Measurements from ENCODE around the gene KCNH5.

The KCNH5 gene

GRCh38 chr14:62844546-62844945 is 200.7 kb downstream of the KCNH5 start:
- no peak overlapping the region for H3K9ac ChIP-seq (ENCODE audit: low read length)

DNA sequence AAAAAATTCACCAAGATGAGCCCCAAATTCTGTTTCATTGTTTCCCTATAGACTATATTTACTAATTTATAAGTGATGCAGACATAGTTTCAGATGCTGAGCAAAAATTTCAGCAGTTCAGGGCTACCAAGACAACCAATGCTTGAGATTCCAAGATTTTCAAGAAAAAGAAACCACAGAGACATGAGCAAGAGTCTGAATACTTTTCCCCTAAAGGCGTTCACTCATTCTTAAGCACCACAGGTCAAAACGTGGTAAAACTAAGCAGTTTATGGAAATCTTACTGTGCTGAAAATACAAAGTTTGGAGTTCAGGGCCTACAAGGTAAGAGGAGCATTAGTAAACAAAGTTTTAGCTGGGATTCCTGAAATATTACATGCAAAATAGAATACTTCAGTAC is 221.2 kb downstream of the KCNH5 start:
- Histone ChIP-seq H3K27me3 (ENCODE audit: low read length) (no peaks in the 10 kb centered on the region), H3K4me2 (ENCODE audit: low read depth, low read length, poor library complexity, severe bottlenecking) (no peak overlapping the region), H2AFZ (ENCODE audit: low read depth, low read length, severe bottlenecking) (no peak overlapping the region), H3K9ac (ENCODE audit: low read length) (no peak overlapping the region), H3F3A (ENCODE audit: insufficient read depth) (no peaks in the 10 kb centered on the region), H3K9me2 (replicated peaks; ENCODE audit: insufficient read depth, low read length) (no peaks in the 10 kb centered on the region), H3K4me3 (ENCODE audit: insufficient read depth, low read length, poor library complexity, severe bottlenecking) (no peak overlapping the region), H3K27ac (ENCODE audit: low read depth, low read length) (no peak overlapping the region), H4K20me1 (ENCODE audit: low read depth, low read length) (no peaks in the 10 kb centered on the region), H3K9me3 (ENCODE audit: insufficient read depth, low read length) (no peaks in the 10 kb centered on the region), H3K36me3 (ENCODE audit: low read length) (no peaks in the 10 kb centered on the region), H3K79me2 (ENCODE audit: insufficient read depth, low read length) (no peaks in the 10 kb centered on the region)
- TF ChIP-seq EZH2phosphoT487 (conservative IDR thresholded peaks at IDR 0.05; ENCODE audit: low read length), result no peak
- no peak for TF ChIP-seq CTCF (IDR thresholded peaks at IDR 0.05; ENCODE audit: insufficient read depth, low read length, poor library complexity, severe bottlenecking)

More at GRCh38 chr14:62844546-62844945, 200.7 kb downstream of the KCNH5 start:
- H4K20me1 ChIP-seq (ENCODE audit: low read depth, low read length), result no peaks in the 10 kb centered on the region
- H3K27me3 ChIP-seq (ENCODE audit: low read length), result no peaks in the 10 kb centered on the region
- no peaks in the 10 kb centered on the region for H3K79me2 ChIP-seq (ENCODE audit: insufficient read depth, low read length)
- no peaks in the 10 kb centered on the region for H3K9me2 ChIP-seq (replicated peaks; ENCODE audit: insufficient read depth, low read length)
- no peaks in the 10 kb centered on the region for H3K36me3 ChIP-seq (ENCODE audit: low read length)
- no peak overlapping the region for H3K4me3 ChIP-seq (ENCODE audit: insufficient read depth, low read length, poor library complexity, severe bottlenecking)
- no peaks in the 10 kb centered on the region for H3K9me3 ChIP-seq (ENCODE audit: insufficient read depth, low read length)
- no peak overlapping the region for H3K4me2 ChIP-seq (ENCODE audit: low read depth, low read length, poor library complexity, severe bottlenecking)
- no peak overlapping the region for H3K27ac ChIP-seq (ENCODE audit: low read depth, low read length)
- H3F3A ChIP-seq (ENCODE audit: insufficient read depth), result no peaks in the 10 kb centered on the region
- H2AFZ ChIP-seq (ENCODE audit: low read depth, low read length, severe bottlenecking), result no peak overlapping the region
- TF ChIP-seq EZH2phosphoT487 (conservative IDR thresholded peaks at IDR 0.05; ENCODE audit: low read length) (no peak), CTCF (IDR thresholded peaks at IDR 0.05; ENCODE audit: insufficient read depth, low read length, poor library complexity, severe bottlenecking) (no peak)

- Histone ChIP-seq H3K4me2 (ENCODE audit: low read depth, low read length, poor library complexity, severe bottlenecking) (no peak overlapping the region), H3K27me3 (ENCODE audit: low read length) (no peaks in the 10 kb centered on the region), H3K9me3 (ENCODE audit: insufficient read depth, low read length) (no peaks in the 10 kb centered on the region), H3K36me3 (ENCODE audit: low read length) (no peaks in the 10 kb centered on the region), H3K9ac (ENCODE audit: low read length) (no peak overlapping the region), H2AFZ (ENCODE audit: low read depth, low read length, severe bottlenecking) (no peak overlapping the region), H3K27ac (ENCODE audit: low read depth, low read length) (no peak overlapping the region), H4K20me1 (ENCODE audit: low read depth, low read length) (no peaks in the 10 kb centered on the region), H3F3A (ENCODE audit: insufficient read depth) (no peaks in the 10 kb centered on the region), H3K9me2 (replicated peaks; ENCODE audit: insufficient read depth, low read length) (no peaks in the 10 kb centered on the region), H3K4me3 (ENCODE audit: insufficient read depth, low read length, poor library complexity, severe bottlenecking) (no peak overlapping the region), H3K79me2 (ENCODE audit: insufficient read depth, low read length) (no peaks in the 10 kb centered on the region)
- TF ChIP-seq CTCF (IDR thresholded peaks at IDR 0.05; ENCODE audit: insufficient read depth, low read length, poor library complexity, severe bottlenecking), result no peak
- no peak for TF ChIP-seq EZH2phosphoT487 (conservative IDR thresholded peaks at IDR 0.05; ENCODE audit: low read length)
Measured at GRCh38 chr14:62819931-62820330, 225.3 kb downstream of the KCNH5 start.
